22Rv1 (cell line): Measurements from ENCODE around the gene TYK2.

Source experiments
- ZFX ChIP-seq: fragments of 450-650 bp; IDR thresholded peaks from 2 replicates; pipeline ENCODE4 v1.6.1; 2017; ENCODE audit warnings: antibody characterized with exemption, borderline replicate concordance
- TF ChIP-seq, protein P1 (sequence below): fragments of 450-650 bp; IDR thresholded peaks from 2 replicates; pipeline ENCODE4 v1.5.1; 2017; ENCODE audit warnings: mild to moderate bottlenecking

DNA sequence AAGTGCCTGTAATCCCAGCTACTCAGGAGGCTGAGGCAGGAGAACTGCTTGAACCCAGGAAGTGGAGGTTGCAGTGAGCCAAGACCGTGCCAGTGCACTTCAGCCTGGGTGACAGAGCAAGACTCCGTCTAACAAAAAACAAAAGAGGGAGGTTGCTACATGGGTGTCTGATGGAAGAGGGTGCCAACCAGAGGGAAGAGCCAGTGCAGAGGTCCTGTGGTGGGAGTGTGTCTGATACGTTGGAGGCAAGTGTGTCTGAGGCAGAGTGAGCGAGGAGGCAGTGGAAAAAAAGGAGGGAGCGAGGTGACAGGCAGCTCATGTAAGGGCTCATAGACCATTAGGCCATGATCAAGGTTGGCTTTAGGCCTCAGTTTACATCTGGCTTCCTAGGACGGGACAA is 46.8 kb upstream of the TYK2 start:
- TF ChIP-seq, protein P1, sequence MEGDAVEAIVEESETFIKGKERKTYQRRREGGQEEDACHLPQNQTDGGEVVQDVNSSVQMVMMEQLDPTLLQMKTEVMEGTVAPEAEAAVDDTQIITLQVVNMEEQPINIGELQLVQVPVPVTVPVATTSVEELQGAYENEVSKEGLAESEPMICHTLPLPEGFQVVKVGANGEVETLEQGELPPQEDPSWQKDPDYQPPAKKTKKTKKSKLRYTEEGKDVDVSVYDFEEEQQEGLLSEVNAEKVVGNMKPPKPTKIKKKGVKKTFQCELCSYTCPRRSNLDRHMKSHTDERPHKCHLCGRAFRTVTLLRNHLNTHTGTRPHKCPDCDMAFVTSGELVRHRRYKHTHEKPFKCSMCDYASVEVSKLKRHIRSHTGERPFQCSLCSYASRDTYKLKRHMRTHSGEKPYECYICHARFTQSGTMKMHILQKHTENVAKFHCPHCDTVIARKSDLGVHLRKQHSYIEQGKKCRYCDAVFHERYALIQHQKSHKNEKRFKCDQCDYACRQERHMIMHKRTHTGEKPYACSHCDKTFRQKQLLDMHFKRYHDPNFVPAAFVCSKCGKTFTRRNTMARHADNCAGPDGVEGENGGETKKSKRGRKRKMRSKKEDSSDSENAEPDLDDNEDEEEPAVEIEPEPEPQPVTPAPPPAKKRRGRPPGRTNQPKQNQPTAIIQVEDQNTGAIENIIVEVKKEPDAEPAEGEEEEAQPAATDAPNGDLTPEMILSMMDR, result no peak
- no peak for TF ChIP-seq ZFX
